ENCODE data around the gene RNASEH2A. TPM values are rescaled to one million over a fixed set of nuclear protein-coding genes. Genes with fewer than 3 reads are reported as not detected.

Gene RNASEH2A
- total RNA-seq, 2 experiments from 2014 or later, result 53.4 to 58.8 TPM

DNA sequence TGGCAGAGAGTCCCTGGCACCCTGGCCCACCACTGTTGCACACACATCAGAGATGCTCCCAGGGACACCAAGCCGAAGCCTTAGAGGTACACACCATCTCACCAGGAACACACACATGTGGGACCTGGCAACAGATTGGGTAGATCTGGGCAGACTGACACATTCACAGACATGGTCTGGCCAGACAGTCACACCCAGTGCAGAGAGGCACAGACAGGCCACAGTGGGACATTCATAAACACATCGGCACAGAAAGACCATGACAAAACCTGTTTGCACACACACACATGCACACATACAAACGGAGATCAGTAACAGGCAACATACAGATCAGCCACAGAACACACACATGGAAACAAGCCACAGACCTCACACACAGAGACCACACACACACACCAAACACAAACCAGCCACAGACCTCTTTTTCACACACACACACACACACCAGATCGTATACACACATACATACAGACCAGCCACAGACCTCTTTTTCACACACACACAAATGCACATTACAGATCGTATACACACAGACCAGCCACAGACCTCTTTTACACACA, 21.4 kb upstream of the RNASEH2A start:
- peak; percentile 80 for DNase-seq
- CTCF ChIA-PET, result interaction anchor here (1.0 to 4.7 kb wide), 3 partner anchors 8 to 19 kb away, joined by 3 to 62 read pairs (median 19); partner anchors contain the start of gene HOOK2
- Mint-ChIP-seq H3K36me3 (peaks cover 1% of the 10 kb centered on the region), H3K27me3 (no peaks in the 10 kb centered on the region), H3K4me1 (peaks cover 30% of the 10 kb centered on the region), H3K9me3 (ENCODE audit: low read depth) (no peaks in the 10 kb centered on the region), H3K4me3 (no peak overlapping the region), H3K27ac (no peak overlapping the region)
- ATAC-seq, result peak; percentile 2

DNA sequence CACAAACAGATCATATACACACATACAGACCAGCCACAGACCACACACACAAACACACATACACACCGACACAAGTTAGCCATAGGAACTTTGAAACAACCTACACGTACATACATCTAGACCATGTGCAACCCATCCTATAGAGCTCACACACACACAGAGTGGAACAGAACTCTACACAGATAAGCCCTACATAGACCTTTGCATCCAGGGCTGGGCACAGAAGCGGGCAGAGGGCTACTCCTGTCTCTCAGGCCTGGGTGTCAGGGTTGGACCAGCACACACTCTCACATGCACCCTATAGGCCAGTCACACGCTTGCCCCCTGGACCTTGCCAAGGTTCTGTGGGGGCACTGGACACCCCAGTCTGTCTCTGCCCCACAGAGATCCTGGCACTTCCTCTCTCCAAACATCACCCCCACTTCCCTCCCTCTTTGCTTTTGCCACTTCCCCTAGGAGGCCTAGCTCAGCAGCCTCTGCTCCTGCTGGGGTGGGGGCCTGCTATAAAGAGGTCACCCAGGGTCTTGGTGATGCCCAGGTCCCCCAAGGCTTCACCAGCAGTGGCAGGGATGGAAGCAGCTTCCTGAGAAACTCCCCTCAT, 20.9 kb upstream of the RNASEH2A start:
- no peaks in the 10 kb centered on the region for H3K9me3 Mint-ChIP-seq (ENCODE audit: low read depth)
- H3K36me3 Mint-ChIP-seq, result peaks cover 1% of the 10 kb centered on the region
- no peak overlapping the region for H3K27ac Mint-ChIP-seq
- no peaks in the 10 kb centered on the region for H3K27me3 Mint-ChIP-seq
- no peak overlapping the region for H3K4me3 Mint-ChIP-seq
- H3K4me1 Mint-ChIP-seq, result peaks cover 32% of the 10 kb centered on the region
- CTCF ChIA-PET, result interaction anchor here (1.0 to 4.7 kb wide), 3 partner anchors 9 to 20 kb away, joined by 3 to 62 read pairs (median 19); partner anchors contain the start of gene HOOK2
- no peak for ATAC-seq
- DNase-seq, result peak; percentile 51

GRCh38 chr19:12786141-12786870, 20.1 kb upstream of the RNASEH2A start:
- Mint-ChIP-seq H3K4me3 (no peak overlapping the region), H3K4me1 (peaks cover 38% of the 10 kb centered on the region), H3K9me3 (ENCODE audit: low read depth) (no peaks in the 10 kb centered on the region), H3K36me3 (peaks cover 1% of the 10 kb centered on the region), H3K27me3 (no peaks in the 10 kb centered on the region), H3K27ac (peak overlapping the region; percentile 71)
- ATAC-seq (no peak), DNase-seq (no peak)
- CTCF ChIA-PET, result interaction anchor here (3.8 to 4.7 kb wide), 2 partner anchors 10 to 11 kb away, joined by 19 to 62 read pairs; partner anchors contain the start of gene HOOK2

GRCh38 chr19:12786952-12787351, 19.4 kb upstream of the RNASEH2A start:
- H3K4me1 Mint-ChIP-seq, result peaks cover 31% of the 10 kb centered on the region
- CTCF ChIA-PET, result interaction anchor here (3.8 to 4.7 kb wide), 2 partner anchors 10 kb away, joined by 19 to 62 read pairs; partner anchors contain the start of gene HOOK2
- ATAC-seq, result no peak
- H3K36me3 Mint-ChIP-seq, result peaks cover 1% of the 10 kb centered on the region
- no peaks in the 10 kb centered on the region for H3K27me3 Mint-ChIP-seq
- no peak overlapping the region for H3K4me3 Mint-ChIP-seq
- no peaks in the 10 kb centered on the region for H3K9me3 Mint-ChIP-seq (ENCODE audit: low read depth)
- no peak for DNase-seq
- peak overlapping the region; percentile 71 for H3K27ac Mint-ChIP-seq

GRCh38 chr19:12787458-12787857, 18.9 kb upstream of the RNASEH2A start:
- Mint-ChIP-seq H3K4me3 (no peak overlapping the region), H3K36me3 (peaks cover 2% of the 10 kb centered on the region), H3K9me3 (ENCODE audit: low read depth) (no peaks in the 10 kb centered on the region), H3K27me3 (no peaks in the 10 kb centered on the region), H3K27ac (peak overlapping the region; percentile 44), H3K4me1 (peaks cover 28% of the 10 kb centered on the region)
- DNase-seq, result no peak
- no peak for ATAC-seq
- CTCF ChIA-PET, result interaction anchor here (3.8 to 4.7 kb wide), 2 partner anchors 10 to 11 kb away, joined by 19 to 62 read pairs; partner anchors contain the start of gene HOOK2

DNA sequence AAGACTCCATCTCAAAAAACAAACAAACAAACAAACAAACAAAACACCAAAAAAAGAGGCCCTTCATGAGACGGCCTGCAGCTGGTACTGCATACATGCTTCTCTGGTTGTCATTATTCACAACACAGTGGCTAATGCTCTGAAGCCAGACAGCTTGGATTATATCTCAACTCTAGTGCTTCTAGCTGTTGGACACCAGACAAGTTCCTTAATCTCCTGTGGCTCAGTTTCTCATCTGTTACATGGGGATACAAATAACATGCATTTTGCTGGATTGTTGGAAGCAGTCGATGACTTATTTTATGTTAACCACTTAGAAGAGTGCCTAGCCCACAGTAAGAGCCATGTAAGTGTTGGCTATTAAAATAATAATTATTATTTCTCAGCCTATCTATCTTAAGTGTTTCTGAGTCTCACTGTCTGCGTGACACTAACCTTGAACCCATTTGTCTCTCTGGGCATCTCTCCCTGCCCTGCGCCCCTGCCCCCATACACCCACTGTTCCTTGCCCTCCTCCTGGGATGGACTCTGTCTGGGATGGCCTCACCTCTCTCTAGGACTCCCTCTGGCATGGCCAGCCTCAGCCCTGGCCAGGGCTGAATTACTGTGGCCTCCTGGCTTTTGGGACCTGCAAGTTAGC, 18.2 kb upstream of the RNASEH2A start:
- H3K27me3 Mint-ChIP-seq, result no peaks in the 10 kb centered on the region
- peak overlapping the region; percentile 96 for H3K27ac Mint-ChIP-seq
- DNase-seq (no peak), ATAC-seq (no peak)
- peak overlapping the region; percentile 92 for H3K4me3 Mint-ChIP-seq
- peaks cover 27% of the 10 kb centered on the region for H3K4me1 Mint-ChIP-seq
- H3K36me3 Mint-ChIP-seq, result peaks cover 6% of the 10 kb centered on the region
- CTCF ChIA-PET, result interaction anchor here (1.1 to 4.7 kb wide), 6 partner anchors 9 to 65 kb away, joined by 3 to 62 read pairs (median 4); partner anchors contain the start of gene HOOK2
- H3K9me3 Mint-ChIP-seq (ENCODE audit: low read depth), result no peaks in the 10 kb centered on the region

DNA sequence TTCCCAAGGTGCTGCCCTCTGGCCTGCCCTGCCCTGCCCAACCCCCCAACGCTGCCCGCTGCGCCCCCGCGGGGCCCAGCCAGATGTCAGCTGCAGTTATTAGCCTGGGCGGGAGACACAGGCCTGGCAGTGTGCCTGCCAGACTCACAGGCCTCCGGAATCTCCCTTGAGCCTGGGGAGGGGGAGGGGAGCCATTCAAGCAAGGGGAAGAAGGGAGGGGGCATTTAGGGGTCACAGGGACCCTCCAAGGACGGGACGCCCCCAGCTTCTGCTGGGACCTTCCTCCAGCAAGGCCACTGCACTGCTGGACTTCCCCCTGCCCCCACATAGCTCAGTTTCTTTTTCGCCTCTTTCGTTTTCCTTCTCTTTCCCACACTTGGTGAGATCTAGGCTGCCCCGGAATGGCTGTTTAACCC, 17.7 kb upstream of the RNASEH2A start:
- Mint-ChIP-seq H3K27me3 (no peaks in the 10 kb centered on the region), H3K4me3 (peak overlapping the region; percentile 92), H3K27ac (peak overlapping the region; percentile 96), H3K36me3 (peaks cover 8% of the 10 kb centered on the region), H3K9me3 (ENCODE audit: low read depth) (no peaks in the 10 kb centered on the region), H3K4me1 (peaks cover 27% of the 10 kb centered on the region)
- CTCF ChIA-PET, result interaction anchor here (1.0 to 4.7 kb wide), 7 partner anchors 8 to 66 kb away, joined by 3 to 62 read pairs (median 5); partner anchors contain the start of gene HOOK2
- no peak for ATAC-seq
- DNase-seq, result peak; percentile 72

GRCh38 chr19:12789098-12789903, 17.1 kb upstream of the RNASEH2A start:
- peak overlapping the region; percentile 96 for H3K27ac Mint-ChIP-seq
- H3K27me3 Mint-ChIP-seq, result no peaks in the 10 kb centered on the region
- H3K36me3 Mint-ChIP-seq, result peaks cover 8% of the 10 kb centered on the region
- H3K4me1 Mint-ChIP-seq, result peaks cover 30% of the 10 kb centered on the region
- H3K4me3 Mint-ChIP-seq, result peak overlapping the region; percentile 93
- CTCF ChIA-PET, result interaction anchor here (1.0 to 4.7 kb wide), 7 partner anchors 8 to 66 kb away, joined by 3 to 62 read pairs (median 5); partner anchors contain the start of gene HOOK2
- DNase-seq, result peak; percentile 57
- no peak for ATAC-seq
- no peaks in the 10 kb centered on the region for H3K9me3 Mint-ChIP-seq (ENCODE audit: low read depth)

DNA sequence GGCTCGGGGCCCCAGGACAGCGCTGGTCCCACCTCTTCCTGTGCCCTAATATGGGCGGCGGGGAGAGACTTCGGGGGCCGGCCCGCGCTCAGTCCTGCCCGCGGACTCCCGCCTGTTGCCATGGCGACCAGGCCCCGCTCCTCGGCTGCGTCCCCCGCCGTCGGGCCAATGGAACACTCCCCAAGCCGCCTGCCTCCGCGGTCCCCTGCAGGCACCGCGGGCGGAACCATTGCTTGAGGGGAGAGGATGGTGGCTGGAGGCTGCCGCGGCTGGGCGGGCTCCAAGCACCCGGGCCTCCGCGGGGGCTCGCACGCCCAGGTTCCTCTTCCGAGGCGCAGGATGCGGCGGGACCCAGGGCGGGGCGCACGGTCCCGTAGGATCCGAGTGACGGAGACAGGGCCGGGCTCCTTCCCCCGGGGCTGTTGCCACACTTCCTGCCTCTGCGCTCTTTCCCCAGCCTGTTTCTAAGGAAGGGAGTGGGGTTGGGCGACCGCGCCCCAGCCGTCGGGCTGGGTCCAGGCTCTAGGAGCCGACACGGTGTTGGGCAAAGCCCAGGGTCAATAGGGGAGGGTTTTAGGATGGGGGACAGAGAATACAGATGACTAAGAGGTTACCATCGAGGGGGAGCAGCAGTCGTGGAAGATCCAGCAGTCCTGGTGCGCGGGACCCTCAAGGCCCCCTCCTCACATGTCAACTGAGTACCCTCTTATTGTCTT, 16.3 kb upstream of the RNASEH2A start:
- H3K4me1 Mint-ChIP-seq, result peaks cover 37% of the 10 kb centered on the region
- CTCF ChIA-PET, result interaction anchor here (1.0 to 18.0 kb wide), 5 partner anchors 13 to 67 kb away, joined by 4 to 1017 read pairs (median 5); partner anchors contain the start of gene HOOK2
- ATAC-seq (peak; percentile 50), DNase-seq (peak; percentile 99)
- no peaks in the 10 kb centered on the region for H3K9me3 Mint-ChIP-seq (ENCODE audit: low read depth)
- peak overlapping the region; percentile 93 for H3K4me3 Mint-ChIP-seq
- H3K36me3 Mint-ChIP-seq, result peaks cover 8% of the 10 kb centered on the region
- H3K27me3 Mint-ChIP-seq, result no peaks in the 10 kb centered on the region
- H3K27ac Mint-ChIP-seq, result peak overlapping the region; percentile 95

- DNase-seq, result no peak
- H3K9me3 Mint-ChIP-seq (ENCODE audit: low read depth), result no peaks in the 10 kb centered on the region
- no peaks in the 10 kb centered on the region for H3K27me3 Mint-ChIP-seq
- CTCF ChIA-PET, result interaction anchor here (1.0 to 18.0 kb wide), 2 partner anchors 21 to 57 kb away, joined by 3 to 1017 read pairs; partner anchors contain the start of gene HOOK2
- H3K4me1 Mint-ChIP-seq, result peaks cover 41% of the 10 kb centered on the region
- H3K4me3 Mint-ChIP-seq, result peak overlapping the region; percentile 93
- H3K36me3 Mint-ChIP-seq, result peaks cover 8% of the 10 kb centered on the region
- peak overlapping the region; percentile 95 for H3K27ac Mint-ChIP-seq
- no peak for ATAC-seq
Measured at GRCh38 chr19:12790628-12791344, 15.6 kb upstream of the RNASEH2A start.

- ATAC-seq (peak; percentile 44), DNase-seq (peak; percentile 97)
- Mint-ChIP-seq H3K9me3 (ENCODE audit: low read depth) (no peaks in the 10 kb centered on the region), H3K27me3 (no peaks in the 10 kb centered on the region), H3K4me3 (peak within 1 kb of the TSS; percentile 93), H3K27ac (peak within 1 kb of the TSS; percentile 95), H3K36me3 (peaks cover 8% of the 10 kb centered on the region), H3K4me1 (peaks cover 48% of the 10 kb centered on the region)
- CTCF ChIA-PET, result interaction anchor here (1.0 to 18.0 kb wide), 4 partner anchors 22 to 174 kb away, joined by 3 to 1017 read pairs (median 5); partner anchors contain the start of gene HOOK2
Measured at GRCh38 chr19:12791345-12792050, 14.9 kb upstream of the RNASEH2A start, which contains the start of gene JUNB. TSS of gene JUNB (plus strand) at chr19:12791486. CDS start at chr19:12791772, 286 bp downstream.
